Measurements from ENCODE around the gene MS4A12.
"Not testable (repeated sequence)": the region's sequence is repeated elsewhere in the genome, so short reads cannot be mapped to it uniquely, and the experiment has no call there.

The MS4A12 gene

GRCh38 chr11:60511393-60511792 lies 18.8 kb downstream of the MS4A12 start:
- Histone ChIP-seq H4K20me1 (no peaks in the 10 kb centered on the region), H3K36me3 (no peaks in the 10 kb centered on the region), H3K27ac (no peak overlapping the region), H3K4me3 (no peak overlapping the region), H3K9me3 (peaks cover 14% of the 10 kb centered on the region), H3K9ac (no peak overlapping the region), H3K4me1 (peaks cover 16% of the 10 kb centered on the region), H3K27me3 (no peaks in the 10 kb centered on the region), H3K4me2 (peak overlapping the region; percentile 44)
- TF ChIP-seq Cebpa-rat (IDR thresholded peaks at IDR 0.05), result no peak

GRCh38 chr11:60512651-60513225 lies 20.2 kb downstream of the MS4A12 start:
- no peaks in the 10 kb centered on the region for H3K36me3 ChIP-seq
- H3K9me3 ChIP-seq, result peaks cover 14% of the 10 kb centered on the region
- no peak overlapping the region for H3K4me2 ChIP-seq
- no peak overlapping the region for H3K4me3 ChIP-seq
- peaks cover 16% of the 10 kb centered on the region for H3K4me1 ChIP-seq
- H3K27me3 ChIP-seq, result no peaks in the 10 kb centered on the region
- no peak overlapping the region for H3K9ac ChIP-seq
- no peak overlapping the region for H3K27ac ChIP-seq
- H4K20me1 ChIP-seq, result no peaks in the 10 kb centered on the region
- no peak for TF ChIP-seq Cebpa-rat (IDR thresholded peaks at IDR 0.05)

GRCh38 chr11:60513496-60514460 lies 21.2 kb downstream of the MS4A12 start:
- Histone ChIP-seq H3K36me3 (no peaks in the 10 kb centered on the region), H3K9ac (no peak overlapping the region), H3K27me3 (no peaks in the 10 kb centered on the region)

GRCh38 chr11:60515144-60515855 lies 22.7 kb downstream of the MS4A12 start, which contains the start of gene MS4A13:
MS4A13 (plus strand) TSS chr11:60515392; CDS start chr11:60518084, 2,692 bp downstream.
- H3K4me2 ChIP-seq, result no peak within 1 kb of the TSS

More at GRCh38 chr11:60513496-60514460, 21.2 kb downstream of the MS4A12 start:
- TF ChIP-seq Cebpa-rat (IDR thresholded peaks at IDR 0.05), result no peak
- Histone ChIP-seq H3K27ac (no peak overlapping the region), H3K4me1 (peaks cover 16% of the 10 kb centered on the region), H3K4me2 (no peak overlapping the region), H3K4me3 (no peak overlapping the region), H4K20me1 (no peaks in the 10 kb centered on the region), H3K9me3 (peaks cover 14% of the 10 kb centered on the region)

GRCh38 chr11:60528465-60528864 lies 35.9 kb downstream of the MS4A12 start:
- no peaks in the 10 kb centered on the region for H4K20me1 ChIP-seq
- no peak for TF ChIP-seq Cebpa-rat (IDR thresholded peaks at IDR 0.05)
- no peak overlapping the region for H3K27ac ChIP-seq
- H3K4me2 ChIP-seq, result 0 out of 2 replicates have a peak overlapping the region, but pooled peaks have one; percentile 27
- H3K9me3 ChIP-seq, result peaks cover 20% of the 10 kb centered on the region
- H3K4me3 ChIP-seq, result no peak overlapping the region
- H3K36me3 ChIP-seq, result no peaks in the 10 kb centered on the region
- H3K9ac ChIP-seq, result no peak overlapping the region
- H3K4me1 ChIP-seq, result peaks cover 26% of the 10 kb centered on the region
- H3K27me3 ChIP-seq, result no peaks in the 10 kb centered on the region

More at GRCh38 chr11:60515144-60515855, 22.7 kb downstream of the MS4A12 start, which contains the start of gene MS4A13:
- no peaks in the 10 kb centered on the region for H4K20me1 ChIP-seq
- H3K4me1 ChIP-seq, result peaks cover 25% of the 10 kb centered on the region
- H3K9me3 ChIP-seq, result peaks cover 12% of the 10 kb centered on the region
- no peak within 1 kb of the TSS for H3K27ac ChIP-seq
- H3K27me3 ChIP-seq, result no peaks in the 10 kb centered on the region
- no peaks in the 10 kb centered on the region for H3K36me3 ChIP-seq
- no peak within 1 kb of the TSS for H3K9ac ChIP-seq
- no peak within 1 kb of the TSS for H3K4me3 ChIP-seq
- TF ChIP-seq Cebpa-rat (IDR thresholded peaks at IDR 0.05), result no peak

GRCh38 chr11:60528934-60529333 lies 36.4 kb downstream of the MS4A12 start:
- TF ChIP-seq Cebpa-rat (IDR thresholded peaks at IDR 0.05), result no peak
- Histone ChIP-seq H3K36me3 (no peaks in the 10 kb centered on the region), H3K9me3 (peaks cover 20% of the 10 kb centered on the region), H3K9ac (no peak overlapping the region), H3K27me3 (no peaks in the 10 kb centered on the region), H3K4me3 (no peak overlapping the region), H4K20me1 (no peaks in the 10 kb centered on the region), H3K4me2 (peak overlapping the region; percentile 27; the same call in 1 of the 2 replicates), H3K4me1 (peaks cover 26% of the 10 kb centered on the region), H3K27ac (no peak overlapping the region)

GRCh38 chr11:60530454-60531100 lies 38.0 kb downstream of the MS4A12 start:
- no peak for TF ChIP-seq Cebpa-rat (IDR thresholded peaks at IDR 0.05)
- H3K4me3 ChIP-seq, result no peak overlapping the region
- H3K4me2 ChIP-seq, result no peak overlapping the region
- H3K4me1 ChIP-seq, result peaks cover 26% of the 10 kb centered on the region
- H3K9ac ChIP-seq, result no peak overlapping the region
- H4K20me1 ChIP-seq, result no peaks in the 10 kb centered on the region
- H3K27me3 ChIP-seq, result no peaks in the 10 kb centered on the region
- H3K36me3 ChIP-seq, result no peaks in the 10 kb centered on the region
- H3K9me3 ChIP-seq, result peaks cover 20% of the 10 kb centered on the region
- H3K27ac ChIP-seq, result no peak overlapping the region

GRCh38 chr11:60532383-60532782 lies 39.8 kb downstream of the MS4A12 start:
- H3K27ac ChIP-seq, H3K9ac ChIP-seq, H4K20me1 ChIP-seq, H3K4me2 ChIP-seq, H3K4me3 ChIP-seq, H3K36me3 ChIP-seq, H3K27me3 ChIP-seq: not testable (repeated sequence)
- Histone ChIP-seq H3K4me1 (peaks cover 23% of the 10 kb centered on the region), H3K9me3 (peaks cover 20% of the 10 kb centered on the region)

GRCh38 chr11:60538627-60539026 lies 46.0 kb downstream of the MS4A12 start:
- not testable (repeated sequence) for H3K27me3 ChIP-seq, H3K4me3 ChIP-seq, H3K36me3 ChIP-seq, H3K27ac ChIP-seq, H3K9me3 ChIP-seq, H4K20me1 ChIP-seq, H3K4me2 ChIP-seq, H3K4me1 ChIP-seq, H3K9ac ChIP-seq
